Pons (tissue), 1 donor: ENCODE measurements around the gene ZDHHC7.

Source experiments
- DNase-seq: peaks from one replicate; pipeline ENCODE4 v3.0.0-alpha.2; 2016; ENCODE audit warnings: low spot score

Gene ZDHHC7

DNA sequence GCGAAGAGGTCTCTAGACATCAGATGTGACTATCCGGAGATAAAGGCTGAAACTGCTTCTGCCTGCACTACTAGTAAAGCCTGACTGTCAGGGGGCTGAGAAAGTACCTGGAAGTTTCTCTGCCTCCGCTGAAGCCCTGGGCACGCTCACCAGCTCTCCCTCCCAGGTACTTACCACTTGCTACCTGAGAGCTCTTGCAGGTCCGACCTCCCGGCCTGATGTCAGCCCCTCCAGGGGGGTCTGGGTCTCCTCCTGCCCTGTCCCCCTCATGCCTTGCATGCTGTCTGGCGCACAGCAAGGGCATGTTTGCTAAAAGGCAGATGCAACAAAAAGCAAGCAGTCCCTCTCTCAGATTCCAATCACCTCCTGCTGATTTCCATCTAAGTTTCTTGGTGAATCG lies 17.4 kb downstream of the ZDHHC7 start:
- DNase-seq = no peak

DNA sequence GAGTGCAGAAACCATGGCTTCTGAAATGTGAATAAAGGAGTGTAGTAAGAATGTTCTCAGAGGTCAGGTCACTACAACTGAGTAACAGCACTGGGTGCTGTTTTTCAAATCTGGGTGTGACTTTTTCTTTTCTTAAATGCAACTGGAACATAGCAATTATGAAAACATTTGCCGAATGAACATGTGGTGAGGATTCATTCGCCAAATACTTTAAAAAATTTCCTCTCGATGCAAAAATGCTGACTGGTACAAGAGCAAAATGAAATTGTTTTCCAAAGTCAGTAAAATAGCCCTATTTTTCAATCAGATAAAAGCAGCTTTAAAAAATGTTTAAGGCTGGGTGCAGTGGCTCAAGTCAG lies 18.6 kb downstream of the ZDHHC7 start:
- no peak for DNase-seq

DNA sequence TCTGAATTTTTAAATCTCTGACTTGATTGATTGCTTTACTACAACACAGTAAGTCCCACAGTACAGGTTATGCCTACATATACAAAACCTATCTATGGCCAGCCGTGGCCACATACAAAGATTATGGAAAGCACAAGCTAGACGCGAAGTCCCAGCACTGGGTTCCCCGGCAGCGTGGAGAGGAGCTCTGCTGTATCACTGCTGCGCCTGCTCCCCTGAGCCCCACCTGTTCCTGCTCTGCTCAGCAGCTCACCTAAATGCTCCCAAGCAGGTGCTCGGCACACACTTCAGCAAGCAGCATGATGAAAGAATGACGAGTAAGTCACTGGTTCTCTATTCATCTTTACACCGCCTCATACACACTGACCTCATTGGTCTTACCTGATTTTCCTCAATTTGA lies 20.6 kb downstream of the ZDHHC7 start:
- DNase-seq = no peak

DNA sequence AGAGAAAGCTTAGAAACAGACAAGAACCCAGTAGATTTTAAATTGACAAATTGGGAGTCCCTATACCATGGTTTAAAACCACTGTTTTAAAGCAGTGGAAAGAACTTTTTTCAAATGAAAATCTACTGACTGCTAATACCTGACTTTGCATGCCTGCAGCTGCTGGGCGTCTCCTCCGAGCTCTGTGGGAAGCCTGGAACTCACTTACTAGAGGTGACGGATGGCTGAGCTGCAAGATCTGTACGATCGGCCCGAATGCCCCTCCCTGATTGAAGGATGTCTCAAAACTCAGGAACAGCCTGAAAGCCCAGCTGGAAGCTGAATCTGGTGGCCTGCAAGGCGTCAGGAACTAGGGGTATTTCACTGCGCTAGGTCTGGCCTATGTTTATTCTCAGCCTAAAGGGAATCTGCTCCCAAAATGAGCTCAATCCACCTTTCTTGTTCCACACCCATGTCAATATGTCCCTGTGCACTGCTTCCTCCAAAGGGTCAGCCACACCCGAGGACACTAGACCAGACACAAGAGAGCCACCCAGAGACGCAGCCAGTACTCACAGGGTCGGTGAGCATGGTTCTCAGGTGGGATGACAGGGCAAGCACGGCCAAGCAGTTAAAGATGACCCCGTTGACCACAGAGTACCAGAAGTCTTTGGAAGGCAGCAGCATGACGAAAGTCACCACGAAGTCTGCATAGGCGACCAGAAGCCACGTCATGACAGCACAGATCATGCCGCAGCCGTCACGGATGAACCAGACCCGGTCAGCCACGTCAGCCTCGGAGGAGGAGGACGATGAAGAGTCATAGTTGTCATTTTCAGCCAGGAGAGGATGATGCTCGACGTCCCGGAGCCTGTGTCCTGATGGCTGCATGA lies 21.4 kb downstream of the ZDHHC7 start:
- DNase-seq = no peak

DNA sequence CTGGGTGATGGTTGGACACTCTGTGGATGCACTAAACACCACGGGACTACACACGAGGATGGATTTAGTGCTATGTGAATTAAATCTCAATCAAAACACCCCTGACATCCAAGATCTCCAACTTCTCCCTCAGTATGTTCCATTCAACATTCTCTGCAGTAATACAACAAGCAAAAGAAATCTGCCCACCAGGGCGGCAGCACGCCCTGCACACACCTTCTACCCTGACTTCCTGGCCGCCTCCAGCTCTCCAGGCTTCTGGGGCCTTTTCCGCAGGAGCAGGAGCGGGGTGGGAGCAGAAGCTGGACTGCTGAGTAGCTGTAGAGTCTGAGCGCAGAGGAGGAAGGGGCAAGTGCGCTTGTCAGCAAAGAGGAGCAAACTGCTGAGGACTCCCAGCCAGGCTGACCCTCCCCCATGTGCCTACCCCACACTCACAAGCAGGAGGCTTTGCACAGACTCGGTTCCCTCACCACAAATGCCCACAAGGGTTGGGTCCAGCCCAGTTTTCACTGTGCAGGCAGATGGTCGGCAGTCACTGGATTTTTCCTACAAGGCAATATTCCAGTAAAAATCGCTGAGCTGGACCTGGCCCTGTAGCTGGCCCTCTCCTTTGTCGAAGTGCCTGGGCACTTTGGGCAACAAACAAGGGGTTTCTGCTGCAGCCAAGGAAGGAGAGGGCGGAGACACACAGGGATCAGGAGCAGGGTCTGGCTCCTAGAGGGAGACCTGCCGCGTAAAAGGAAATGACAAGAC lies 22.8 kb downstream of the ZDHHC7 start:
- DNase-seq = no peak

DNA sequence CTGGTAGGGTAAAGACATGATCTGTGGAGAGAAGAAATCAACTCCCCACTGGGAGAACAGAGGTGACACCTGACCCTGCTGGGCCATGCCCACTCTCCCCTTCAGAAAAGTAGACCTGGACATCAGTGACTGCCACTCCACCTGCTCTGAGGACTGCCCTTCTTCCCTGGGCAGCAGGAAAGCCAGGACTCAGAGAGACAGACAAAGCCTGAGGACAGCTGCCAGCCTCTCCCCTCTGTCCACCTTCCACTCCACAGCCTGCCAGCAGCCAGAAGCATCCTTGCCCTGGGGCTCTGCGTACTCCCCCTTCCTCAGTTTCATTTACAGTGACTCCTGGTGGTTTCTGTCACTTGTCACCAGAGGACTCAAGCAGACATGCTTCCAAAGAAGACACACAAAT lies 24.5 kb downstream of the ZDHHC7 start:
- DNase-seq = no peak

DNA sequence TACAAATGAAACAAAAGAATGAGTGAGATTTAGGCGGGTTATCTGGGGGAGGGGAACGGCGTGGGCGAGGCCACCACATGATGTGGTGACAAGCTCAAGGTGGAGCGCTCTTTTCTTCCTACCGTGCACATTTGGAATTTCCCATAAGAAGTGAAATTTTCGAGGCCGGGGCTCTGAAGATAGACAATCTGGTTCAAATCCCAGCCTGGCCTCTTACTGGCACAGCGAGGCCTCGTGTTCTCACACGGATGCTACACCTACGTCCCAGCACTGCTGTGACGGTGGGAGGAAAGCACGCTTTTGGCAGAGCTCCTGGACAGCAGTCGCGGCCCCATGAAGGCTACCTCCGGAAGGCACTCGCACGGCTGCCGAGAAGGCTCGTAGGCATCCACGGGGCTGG lies 25.2 kb downstream of the ZDHHC7 start:
- no peak for DNase-seq

DNA sequence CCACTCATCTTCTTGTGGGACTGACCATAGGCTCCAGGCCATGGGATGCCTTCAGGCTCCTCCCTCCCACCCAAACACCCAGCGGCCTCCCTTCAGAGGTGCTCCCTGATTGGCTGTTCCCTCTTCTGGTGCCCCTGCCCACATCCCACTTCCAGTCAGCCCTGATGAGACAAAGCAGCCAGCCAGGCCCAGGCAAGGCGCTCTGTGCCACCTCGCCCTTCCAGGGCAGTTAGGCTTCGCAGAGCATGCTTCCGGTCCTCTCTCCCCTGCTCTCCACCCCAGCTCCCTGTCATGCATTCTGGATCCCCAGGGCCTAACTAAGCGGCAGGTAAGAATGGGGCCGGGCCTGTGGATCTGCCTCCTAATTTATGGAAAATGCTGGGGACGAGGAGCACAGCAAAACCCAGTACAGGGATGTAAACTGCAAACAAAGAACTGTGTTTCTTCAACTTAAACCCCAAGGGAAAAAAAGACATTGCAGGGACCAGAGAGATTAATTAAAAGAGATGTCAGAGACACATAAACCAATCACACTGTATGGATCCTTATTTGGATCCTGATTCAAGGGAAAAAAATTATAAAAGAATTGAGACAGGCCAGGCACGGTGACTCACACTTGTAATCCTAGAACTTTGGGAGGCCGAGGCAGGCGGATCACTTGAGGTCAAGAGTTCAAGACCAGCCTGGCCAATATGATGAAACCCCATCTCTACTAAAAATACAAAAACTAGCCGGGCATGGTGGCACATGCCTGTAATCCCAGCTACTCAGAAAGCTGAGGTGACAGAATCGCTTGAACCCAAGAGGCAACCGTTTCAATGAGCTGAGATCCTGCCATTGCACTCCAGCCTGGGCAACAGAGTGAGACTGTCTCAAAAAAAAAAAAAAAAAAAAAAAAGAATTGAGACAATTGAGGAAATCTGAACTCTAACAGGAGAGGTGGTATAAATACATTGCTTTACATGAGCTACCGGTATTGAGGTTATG lies 26.0 kb downstream of the ZDHHC7 start:
- no peak for DNase-seq

DNA sequence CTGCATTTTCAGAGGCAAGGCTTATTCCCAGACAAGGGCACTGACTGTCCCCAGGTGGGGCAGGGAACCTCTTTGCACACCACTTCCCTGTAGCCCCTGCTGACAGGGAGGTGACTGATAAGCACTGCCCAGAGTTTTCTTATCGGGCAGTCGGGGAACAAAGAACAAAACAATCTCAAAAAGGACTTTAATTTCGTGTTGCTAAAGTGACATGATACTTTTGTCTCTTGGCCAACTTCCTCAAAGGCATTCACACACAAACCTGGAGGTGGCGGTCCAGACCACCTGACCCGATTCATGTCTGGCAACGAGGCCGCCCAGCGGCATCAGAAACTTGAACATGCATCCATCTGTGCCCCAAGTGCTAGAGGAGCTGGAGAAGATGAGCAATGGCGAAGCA lies 28.9 kb downstream of the ZDHHC7 start:
- DNase-seq = peak; percentile 55

DNA sequence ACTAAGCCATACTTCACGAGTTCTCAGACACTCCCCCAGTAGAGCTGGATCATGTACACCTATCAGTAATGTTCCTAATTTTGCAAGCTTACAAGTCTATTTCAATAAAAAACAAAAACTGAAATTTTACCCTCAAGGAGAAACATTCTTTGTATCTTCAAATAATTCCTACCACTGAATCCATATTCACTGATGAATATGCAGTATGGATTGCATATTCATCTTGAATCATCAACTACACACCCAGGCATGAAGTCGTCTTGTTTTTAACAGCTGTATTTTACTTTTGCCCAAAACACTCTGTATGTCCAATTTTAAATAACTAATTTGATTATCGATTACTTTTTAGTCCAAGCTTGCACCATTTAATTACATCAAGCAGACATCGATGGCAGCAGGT lies 31.8 kb downstream of the ZDHHC7 start:
- DNase-seq = no peak

DNA sequence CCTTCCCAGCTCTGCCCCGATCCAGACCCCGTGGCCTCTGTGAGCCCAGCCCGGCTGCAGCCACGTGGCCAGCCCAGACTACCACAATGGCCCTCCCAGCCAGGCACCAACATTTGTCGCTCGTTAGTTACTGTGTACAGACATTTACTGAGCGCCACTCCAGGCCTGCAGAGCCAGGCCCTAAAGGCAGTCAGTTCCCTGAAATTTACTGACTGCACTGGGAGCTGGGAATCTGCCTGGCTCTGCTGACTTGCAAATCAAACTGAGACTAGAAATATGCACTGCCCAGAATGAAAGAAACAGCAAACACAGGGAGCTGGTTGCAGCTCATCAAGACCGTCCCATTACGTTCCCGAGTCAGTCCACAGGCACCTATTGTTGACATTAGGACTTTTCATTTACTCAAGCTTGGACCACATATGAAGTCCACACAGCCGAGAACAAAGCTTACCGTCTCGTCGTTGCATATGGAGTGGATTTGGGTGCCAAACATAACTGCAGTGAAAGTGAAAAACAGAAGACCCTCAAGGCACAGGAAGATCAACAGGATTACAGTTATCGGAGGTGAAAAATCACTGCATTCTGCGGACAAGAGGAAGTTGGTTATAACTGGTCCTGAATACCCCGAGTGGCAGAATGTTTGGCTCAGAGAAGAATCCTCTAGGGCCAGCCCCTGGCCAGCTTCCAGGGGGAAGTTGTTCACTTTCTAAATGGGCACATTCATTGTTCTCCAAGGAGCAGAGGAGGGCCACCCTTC lies 34.5 kb downstream of the ZDHHC7 start:
- DNase-seq = peak; percentile 75

DNA sequence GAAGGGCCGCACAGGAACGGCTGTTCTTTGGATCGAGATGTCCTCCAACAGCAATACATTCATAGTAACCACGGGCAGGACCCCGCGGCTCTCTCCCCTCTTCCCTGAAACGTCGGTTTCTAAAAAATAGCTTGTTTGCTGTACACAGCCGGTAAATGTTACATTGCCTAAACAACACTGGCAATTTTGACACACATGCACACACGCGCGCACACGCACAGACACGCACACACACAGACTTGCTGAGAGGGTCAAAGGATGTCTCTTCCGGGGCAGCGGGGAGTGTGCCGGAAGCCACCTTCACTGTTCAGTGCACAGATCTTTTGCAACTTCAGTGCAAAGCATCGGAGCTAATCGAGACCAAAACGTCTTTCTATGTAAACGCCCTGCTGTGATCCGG lies 35.8 kb downstream of the ZDHHC7 start:
- no peak for DNase-seq

DNA sequence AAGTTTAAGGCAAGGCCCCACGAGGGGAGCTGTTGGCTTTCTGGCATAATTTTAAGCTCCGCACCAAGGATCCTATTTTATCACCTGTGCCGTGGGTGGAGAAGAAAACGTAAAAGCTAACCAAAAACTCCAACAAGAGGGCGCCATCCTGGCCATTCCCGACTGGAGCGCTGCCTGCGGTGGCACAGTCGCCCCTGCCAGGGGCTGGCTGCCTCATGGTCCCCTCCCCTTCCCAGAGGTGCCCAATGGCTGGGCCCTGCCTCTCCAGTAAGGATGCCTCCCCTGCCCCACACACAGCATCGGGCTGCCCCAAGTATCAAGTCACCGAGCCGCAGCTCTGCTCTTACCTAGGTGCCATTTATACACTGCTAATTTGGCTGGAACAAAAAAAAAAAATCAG lies 36.3 kb downstream of the ZDHHC7 start:
- DNase-seq = no peak

DNA sequence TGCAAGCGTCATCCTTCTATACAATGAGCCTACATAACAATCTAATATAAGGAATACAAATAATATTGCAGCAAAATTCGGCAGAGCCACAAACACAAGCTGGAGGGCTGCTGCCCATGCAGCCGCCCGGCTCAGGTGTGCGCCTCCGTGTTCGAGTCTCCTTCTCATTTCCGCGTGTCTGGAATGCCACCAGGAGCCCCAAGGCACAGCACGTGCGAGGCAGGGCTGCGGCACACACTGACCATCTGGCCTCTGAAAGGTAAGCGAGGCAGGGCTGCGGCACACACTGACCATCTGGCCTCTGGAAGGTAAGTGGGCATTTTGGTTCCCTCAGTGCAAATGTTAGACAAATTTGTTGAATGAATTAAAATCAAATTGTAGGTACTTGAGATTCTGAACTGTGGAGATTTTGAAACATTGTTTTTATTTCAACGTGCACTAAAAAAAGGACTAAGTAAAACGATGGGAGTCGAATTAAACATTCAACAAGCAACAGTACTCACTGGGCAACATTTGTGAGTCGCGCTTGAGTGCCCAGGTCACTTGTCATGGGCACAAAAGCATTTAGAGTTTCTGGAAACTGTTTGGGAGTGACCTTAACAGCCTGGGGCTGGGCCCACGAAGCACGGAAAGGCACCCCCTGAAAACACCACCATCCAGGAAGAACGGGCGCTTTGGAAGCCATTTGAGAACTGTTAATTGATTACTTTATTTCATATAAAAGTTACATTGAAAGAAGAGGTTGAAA lies 37.4 kb downstream of the ZDHHC7 start:
- no peak for DNase-seq

DNA sequence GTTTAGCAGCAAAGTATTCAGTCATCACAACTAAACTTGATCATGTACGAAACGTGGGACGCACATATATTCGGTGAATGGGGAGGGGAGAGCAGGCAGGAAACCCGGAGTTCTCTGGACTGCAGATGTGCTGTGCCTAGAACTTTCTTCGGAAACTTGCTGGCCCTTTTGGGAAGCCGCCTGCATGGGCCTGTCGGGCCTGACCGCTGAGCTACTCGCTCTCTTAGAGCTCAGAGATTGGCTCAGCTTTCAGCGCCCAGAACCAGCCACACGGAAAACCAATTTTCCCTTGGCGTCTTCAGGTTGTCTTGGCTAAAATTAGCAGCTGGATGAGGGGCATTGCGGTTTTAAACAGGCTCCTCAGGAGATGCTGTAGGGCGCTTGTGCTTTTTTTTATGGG lies 38.1 kb downstream of the ZDHHC7 start:
- DNase-seq = no peak

DNA sequence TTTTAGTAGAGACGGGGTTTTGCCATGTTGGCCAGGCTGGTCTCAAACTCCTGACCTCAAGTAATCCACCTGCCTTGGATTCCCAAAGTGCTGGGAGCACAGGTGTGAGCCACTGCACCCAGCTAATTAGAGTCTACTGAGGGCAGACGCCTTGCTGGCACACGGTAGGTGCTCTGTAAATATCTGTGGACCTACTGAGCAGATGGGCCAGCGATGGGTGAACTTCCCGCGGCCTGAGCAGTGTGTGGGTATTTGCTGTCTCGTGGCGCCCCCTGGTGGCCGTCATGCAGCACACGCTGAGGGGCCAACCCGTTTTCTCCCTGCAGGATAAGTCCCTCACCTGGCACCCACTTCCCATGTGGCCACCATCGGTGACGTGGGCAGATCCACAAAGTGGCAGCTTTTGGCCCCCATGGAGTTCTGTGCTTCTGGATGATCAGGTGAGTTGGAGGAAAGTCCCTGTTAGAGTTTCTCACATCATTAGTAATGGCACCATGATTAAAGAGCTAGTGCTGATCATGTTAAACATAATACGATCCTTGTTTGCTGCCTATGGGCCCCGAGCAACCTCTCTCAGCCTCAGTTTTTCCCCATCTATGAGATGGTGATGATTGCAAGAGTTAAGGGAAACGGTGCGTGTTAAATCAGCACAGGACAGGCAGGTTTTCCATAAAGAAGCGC lies 40.7 kb downstream of the ZDHHC7 start:
- DNase-seq = peak; percentile 65

DNA sequence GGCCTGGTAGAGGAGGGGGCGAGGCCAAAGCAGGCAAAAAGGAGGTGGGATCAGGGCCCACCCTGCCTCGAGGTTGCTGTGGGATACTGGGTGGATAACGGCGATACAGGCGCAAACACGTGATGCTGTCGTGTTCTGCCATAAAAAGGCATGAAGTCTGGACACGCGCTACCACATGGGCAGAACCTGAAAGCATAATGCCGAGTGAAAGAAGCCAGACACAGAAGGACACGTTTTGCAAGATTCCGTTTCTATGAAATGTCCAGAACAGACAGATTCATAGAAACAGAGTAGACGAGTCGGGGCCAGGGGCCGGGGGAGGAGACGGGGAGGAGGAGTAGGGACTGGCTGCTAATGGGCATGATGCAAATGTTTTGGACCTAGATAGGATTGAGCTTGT lies 43.5 kb downstream of the ZDHHC7 start:
- no peak for DNase-seq

DNA sequence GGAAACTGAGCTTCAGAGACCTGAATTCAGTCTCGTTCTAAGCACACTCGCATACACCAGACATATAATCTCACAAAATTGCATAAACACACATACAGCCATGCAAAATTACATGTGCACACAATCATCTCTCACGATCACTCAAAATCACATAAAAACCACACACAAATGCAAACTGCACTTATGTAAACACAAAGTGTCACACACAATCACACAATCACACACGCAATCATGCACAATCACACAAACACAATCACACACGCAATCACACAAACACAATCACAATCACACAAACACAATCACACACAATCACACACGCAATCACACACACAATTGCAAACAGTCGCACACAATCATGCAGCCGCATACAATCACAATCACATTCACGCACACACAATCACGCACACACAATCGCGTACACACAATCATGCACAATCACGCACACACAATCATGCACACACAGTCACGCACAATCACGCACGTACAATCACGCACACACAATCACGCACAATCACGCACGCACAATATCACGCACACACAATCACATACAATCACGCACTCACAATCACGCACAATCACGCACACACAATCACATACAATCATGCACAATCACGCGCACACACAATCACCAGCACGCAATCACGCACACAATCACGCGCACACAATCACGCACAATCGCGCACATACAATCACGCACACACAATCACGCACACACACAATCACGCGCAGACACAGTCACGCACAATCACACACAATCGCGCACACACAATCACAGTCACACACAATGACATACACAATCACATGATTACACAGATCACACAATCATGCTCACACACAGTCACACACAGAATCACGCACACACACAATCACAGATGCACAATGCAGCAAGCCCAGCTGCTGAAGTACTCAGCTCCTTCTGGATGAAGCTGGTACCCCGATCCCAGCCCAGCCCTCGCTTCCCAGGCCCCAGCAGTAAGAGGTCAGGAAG lies 45.6 kb downstream of the ZDHHC7 start:
- no peak for DNase-seq
